ENCODE data around the gene MACROD1. TPM values are rescaled to one million over a fixed set of nuclear protein-coding genes. Genes with fewer than 3 reads are reported as not detected.
A peak's percentile ranks its signal among the peaks of the same experiment; 100 is the strongest.

MACROD1 gene
- total and polyA plus RNA-seq, 2 of the 13 experiments (the other 11 are each of a cell fraction or from before 2014, with no cell fraction given), result 23.1 to 34.5 TPM

DNA sequence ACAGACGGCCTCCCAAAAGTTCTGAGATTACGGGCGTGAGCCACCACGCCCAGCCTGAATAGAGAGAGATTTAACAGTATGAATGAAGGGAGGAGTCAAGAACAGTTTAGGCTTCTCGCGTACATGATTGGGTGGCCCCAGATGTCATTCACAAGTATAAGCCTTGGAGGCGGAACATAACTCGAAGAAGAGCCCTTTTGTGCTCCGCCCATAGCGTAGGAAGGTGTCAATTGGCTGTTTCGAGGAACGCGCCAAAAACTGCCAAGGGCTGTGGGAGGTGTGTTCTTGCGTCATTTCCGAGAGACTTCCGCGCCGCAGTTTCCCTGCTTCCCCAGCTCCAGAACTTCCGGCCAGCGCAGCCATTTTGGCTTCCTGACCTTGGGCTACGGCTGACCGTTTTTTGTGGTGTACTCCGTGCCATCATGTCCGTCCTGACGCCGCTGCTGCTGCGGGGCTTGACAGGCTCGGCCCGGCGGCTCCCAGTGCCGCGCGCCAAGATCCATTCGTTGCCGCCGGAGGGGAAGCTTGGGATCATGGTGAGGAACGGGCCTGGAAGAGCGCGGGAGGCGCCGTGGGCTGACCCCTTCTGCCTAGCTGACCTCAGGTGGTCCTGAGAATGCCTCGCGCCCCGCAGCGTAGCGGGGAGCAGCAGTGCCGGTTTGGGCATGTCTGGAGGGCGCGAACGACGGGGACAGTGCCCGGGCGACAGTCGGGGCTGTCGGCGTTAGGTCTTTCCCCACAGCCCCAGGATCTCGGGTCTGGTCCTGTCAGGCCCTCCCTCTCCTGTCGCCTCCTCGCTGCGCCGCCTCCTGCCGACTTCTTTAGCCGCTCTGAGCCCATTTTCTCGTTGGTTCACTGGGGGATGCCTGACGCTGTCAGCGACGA lies 191.4 kb downstream of the MACROD1 start, which contains the start of gene COX8A (continued):
- TF ChIP-seq POGZ (CRISPR knock-in tag; IDR thresholded peaks at IDR 0.05) (peak; percentile 86), U2AF1 (optimal IDR thresholded peaks at IDR 0.05; ENCODE audit: low read depth, low read length) (no peak), KLF13 (CRISPR knock-in tag; IDR thresholded peaks at IDR 0.05) (0 out of 2 replicates have a peak, but pooled peaks have one; percentile 33), SP1 (IDR thresholded peaks at IDR 0.05) (no peak), SP1 (CRISPR knock-in tag; IDR thresholded peaks at IDR 0.05) (peak; percentile 62), FOXC1 (CRISPR knock-in tag; IDR thresholded peaks at IDR 0.05; ENCODE audit: borderline replicate concordance) (no peak), MATR3 (CRISPR knock-in tag; IDR thresholded peaks at IDR 0.05) (no peak), ZNF766 (CRISPR knock-in tag; IDR thresholded peaks at IDR 0.05; ENCODE audit: borderline replicate concordance) (no peak), ZBTB8A (CRISPR knock-in tag; IDR thresholded peaks at IDR 0.05; ENCODE audit: borderline replicate concordance, low read depth) (no peak), ZNF558 (CRISPR knock-in tag; IDR thresholded peaks at IDR 0.05; ENCODE audit: borderline replicate concordance) (peak; percentile 85; the same call in 1 of the 2 replicates), TAF1 (CRISPR knock-in tag; IDR thresholded peaks at IDR 0.05) (peak; percentile 91), GLI4 (CRISPR knock-in tag; IDR thresholded peaks at IDR 0.05; ENCODE audit: borderline replicate concordance) (peak; percentile 99; the same call in 1 of the 2 replicates), GABPB1 (CRISPR knock-in tag; IDR thresholded peaks at IDR 0.05) (peak; percentile 98), NFAT5 (CRISPR knock-in tag; IDR thresholded peaks at IDR 0.05) (peak; percentile 47; the same call in 1 of the 2 replicates)
- TF ChIP-seq, protein P1, sequence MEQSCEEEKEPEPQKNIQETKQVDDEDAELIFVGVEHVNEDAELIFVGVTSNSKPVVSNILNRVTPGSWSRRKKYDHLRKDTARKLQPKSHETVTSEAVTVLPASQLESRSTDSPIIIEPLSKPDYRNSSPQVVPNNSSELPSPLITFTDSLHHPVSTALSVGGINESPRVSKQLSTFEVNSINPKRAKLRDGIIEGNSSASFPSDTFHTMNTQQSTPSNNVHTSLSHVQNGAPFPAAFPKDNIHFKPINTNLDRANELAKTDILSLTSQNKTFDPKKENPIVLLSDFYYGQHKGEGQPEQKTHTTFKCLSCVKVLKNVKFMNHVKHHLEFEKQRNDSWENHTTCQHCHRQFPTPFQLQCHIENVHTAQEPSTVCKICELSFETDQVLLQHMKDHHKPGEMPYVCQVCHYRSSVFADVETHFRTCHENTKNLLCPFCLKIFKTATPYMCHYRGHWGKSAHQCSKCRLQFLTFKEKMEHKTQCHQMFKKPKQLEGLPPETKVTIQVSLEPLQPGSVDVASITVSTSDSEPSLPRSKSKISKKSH (CRISPR knock-in tag; IDR thresholded peaks at IDR 0.05; ENCODE audit: borderline replicate concordance), result peak; percentile 78; the same call in 1 of the 2 replicates
- TF ChIP-seq, protein P2, sequence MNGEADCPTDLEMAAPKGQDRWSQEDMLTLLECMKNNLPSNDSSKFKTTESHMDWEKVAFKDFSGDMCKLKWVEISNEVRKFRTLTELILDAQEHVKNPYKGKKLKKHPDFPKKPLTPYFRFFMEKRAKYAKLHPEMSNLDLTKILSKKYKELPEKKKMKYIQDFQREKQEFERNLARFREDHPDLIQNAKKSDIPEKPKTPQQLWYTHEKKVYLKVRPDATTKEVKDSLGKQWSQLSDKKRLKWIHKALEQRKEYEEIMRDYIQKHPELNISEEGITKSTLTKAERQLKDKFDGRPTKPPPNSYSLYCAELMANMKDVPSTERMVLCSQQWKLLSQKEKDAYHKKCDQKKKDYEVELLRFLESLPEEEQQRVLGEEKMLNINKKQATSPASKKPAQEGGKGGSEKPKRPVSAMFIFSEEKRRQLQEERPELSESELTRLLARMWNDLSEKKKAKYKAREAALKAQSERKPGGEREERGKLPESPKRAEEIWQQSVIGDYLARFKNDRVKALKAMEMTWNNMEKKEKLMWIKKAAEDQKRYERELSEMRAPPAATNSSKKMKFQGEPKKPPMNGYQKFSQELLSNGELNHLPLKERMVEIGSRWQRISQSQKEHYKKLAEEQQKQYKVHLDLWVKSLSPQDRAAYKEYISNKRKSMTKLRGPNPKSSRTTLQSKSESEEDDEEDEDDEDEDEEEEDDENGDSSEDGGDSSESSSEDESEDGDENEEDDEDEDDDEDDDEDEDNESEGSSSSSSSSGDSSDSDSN (CRISPR knock-in tag; IDR thresholded peaks at IDR 0.05), result peak; percentile 78; the same call in 1 of the 2 replicates
- TF ChIP-seq, protein P3, sequence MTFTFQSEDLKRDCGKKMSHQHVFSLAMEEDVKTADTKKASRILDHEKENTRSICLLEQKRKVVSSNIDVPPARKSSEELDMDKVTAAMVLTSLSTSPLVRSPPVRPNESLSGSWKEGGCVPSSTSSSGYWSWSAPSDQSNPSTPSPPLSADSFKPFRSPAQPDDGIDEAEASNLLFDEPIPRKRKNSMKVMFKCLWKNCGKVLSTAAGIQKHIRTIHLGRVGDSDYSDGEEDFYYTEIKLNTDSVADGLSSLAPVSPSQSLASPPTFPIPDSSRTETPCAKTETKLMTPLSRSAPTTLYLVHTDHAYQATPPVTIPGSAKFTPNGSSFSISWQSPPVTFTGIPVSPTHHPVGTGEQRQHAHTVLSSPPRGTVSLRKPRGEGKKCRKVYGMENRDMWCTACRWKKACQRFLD (CRISPR knock-in tag; IDR thresholded peaks at IDR 0.05; ENCODE audit: borderline replicate concordance), result 0 out of 2 replicates have a peak, but pooled peaks have one; percentile 41

Measured in HepG2 (cell line).